B cell (primary cell): ENCODE data around the gene ASH1L. TPM values are rescaled to one million over a fixed set of nuclear protein-coding genes. Genes with fewer than 3 reads are reported as not detected.
"Not testable (repeated sequence)": the region's sequence is repeated elsewhere in the genome, so short reads cannot be mapped to it uniquely, and the experiment has no call there.

Experiments used
- ATAC-seq: fragments of 200-7000 bp; cut with Tn5 transposase; one replicate; pipeline ENCODE4 v1.10.0; 2021; ENCODE audit warnings: low read depth, mild to moderate bottlenecking, moderate number of reproducible peaks, moderate library complexity
- CTCF ChIA-PET: fragments of 350-600 bp; sonication (Branson Sonifier 250); formaldehyde crosslinking; loops from one replicate; lab custom pipeline; 2021; ENCODE audit warnings: antibody characterized with exemption, inconsistent platforms; lab: Charles Lee
- POLR2A ChIA-PET: fragments of 350-600 bp; sonication (Branson Sonifier 250); formaldehyde crosslinking; loops from one replicate; lab custom pipeline; 2021; ENCODE audit warnings: antibody characterized with exemption; lab: Charles Lee
- DNase-seq: peaks from one replicate; pipeline ENCODE4 v3.0.0; 2013
- H2AFZ ChIP-seq: 2 replicates; pipeline ENCODE4 v1.6.1; 2012; ENCODE audit warnings: mild to moderate bottlenecking, low read depth, low read length; ENCODE audit not compliant: insufficient read depth, poor library complexity, severe bottlenecking
- H3K27ac ChIP-seq, 2 donors: 1 replicate in 1 of 2; 2 replicates in 1 of 2; pipeline ENCODE4 v1.5.1; 2012 to 2013; ENCODE audit warnings: low read length in 2 of 2, mild to moderate bottlenecking in 2 of 2, moderate library complexity in 1 of 2
- H3K27me3 ChIP-seq, 4 experiments: fragments of 200-600 bp in 1 of 4; sonication (generic) in 1 of 4; replicated peaks in 1 of 4; 1 replicate in 2 of 4; 2 replicates in 2 of 4; pipeline versions ENCODE4 v1.6.1 to v1.7.0; 2013 to 2016; ENCODE audit warnings: low read length in 3 of 4, mild to moderate bottlenecking in 2 of 4, mixed read lengths in 1 of 4, moderate library complexity in 1 of 4; ENCODE audit not compliant: insufficient read depth in 4 of 4, control insufficient read depth in 3 of 4; ENCODE audit errors: control extremely low read depth in 1 of 4
- H3K36me3 ChIP-seq, 2 experiments: replicated peaks in 1 of 2; 1 replicate in 1 of 2; 2 replicates in 1 of 2; pipeline versions ENCODE4 v1.6.1 to v1.7.1; 2013; ENCODE audit warnings: low read length in 1 of 2; ENCODE audit not compliant: insufficient read depth in 2 of 2, control insufficient read depth in 1 of 2; ENCODE audit errors: control extremely low read depth in 1 of 2, extremely low read depth in 1 of 2
- H3K4me1 ChIP-seq, 2 donors: fragments of 200-600 bp in 1 of 2; sonication (generic) in 1 of 2; 1 replicate in 1 of 2; 2 replicates in 1 of 2; pipeline versions ENCODE4 v1.5.1 to v1.6.1; 2013 to 2017; ENCODE audit warnings: low read length in 2 of 2; ENCODE audit not compliant: control insufficient read depth in 2 of 2, insufficient read depth in 2 of 2
- H3K4me2 ChIP-seq: replicated peaks from 2 replicates; pipeline ENCODE3; 2012; ENCODE audit warnings: mild to moderate bottlenecking, low read depth, low read length; ENCODE audit not compliant: poor library complexity, severe bottlenecking
- H3K4me3 ChIP-seq, 5 experiments: fragments of 200-600 bp in 1 of 5; sonication (generic) in 1 of 5; 1 replicate in 3 of 5; 2 replicates in 2 of 5; pipeline versions ENCODE4 v1.5.1 to v1.7.0; 2011 to 2016; ENCODE audit warnings: low read length in 4 of 5, mild to moderate bottlenecking in 4 of 5, low read depth in 2 of 5, control low read depth in 1 of 5, moderate library complexity in 1 of 5; ENCODE audit not compliant: insufficient read depth in 1 of 5; ENCODE audit errors: control extremely low read depth in 1 of 5, extremely low read depth in 1 of 5
- H3K79me2 ChIP-seq: fragments of 200-600 bp; sonication (generic); one replicate; pipeline ENCODE4 v1.6.0; 2016; ENCODE audit warnings: low read length; ENCODE audit not compliant: control insufficient read depth, insufficient read depth
- H3K9ac ChIP-seq: fragments of 200-600 bp; sonication (generic); 2 replicates; pipeline ENCODE4 v1.6.1; 2017; ENCODE audit warnings: mild to moderate bottlenecking, low read length, moderate library complexity
- H3K9me3 ChIP-seq, 3 donors: one replicate each; pipeline versions ENCODE4 v1.6.1 to v1.7.1; 2013; ENCODE audit warnings: low read length in 2 of 3; ENCODE audit not compliant: control insufficient read depth in 2 of 3, insufficient read depth in 1 of 3; ENCODE audit errors: control extremely low read depth in 1 of 3
- H4K20me1 ChIP-seq: 2 replicates; pipeline ENCODE4 v1.6.0; 2012; ENCODE audit warnings: mild to moderate bottlenecking, low read length; ENCODE audit not compliant: insufficient read depth, control insufficient read depth, poor library complexity, severe bottlenecking
- H3K27ac Mint-ChIP-seq: one replicate; pipeline ENCODE4 v1.8.0; 2021; ENCODE audit warnings: mixed read lengths
- H3K27me3 Mint-ChIP-seq: one replicate; pipeline ENCODE4 v1.8.0; 2021; ENCODE audit warnings: mixed read lengths
- H3K4me1 Mint-ChIP-seq: one replicate; pipeline ENCODE4 v1.8.0; 2021; ENCODE audit warnings: mixed read lengths
- H3K4me3 Mint-ChIP-seq: one replicate; pipeline ENCODE4 v1.8.0; 2021; ENCODE audit warnings: mixed read lengths
- H3K9me3 Mint-ChIP-seq: one replicate; pipeline ENCODE4 v1.8.0; 2022; ENCODE audit warnings: mixed read lengths; ENCODE audit not compliant: insufficient read depth
- EZH2 ChIP-seq: IDR thresholded peaks from 2 replicates; pipeline ENCODE4 v1.6.1; 2012; ENCODE audit warnings: borderline replicate concordance, low read depth, mild to moderate bottlenecking, moderate library complexity, low read length; ENCODE audit not compliant: insufficient read depth, poor library complexity, severe bottlenecking
- WGBS: methylation state at CpG from one replicate; pipeline ENCODE4 v1.1.5; 2013; ENCODE audit warnings: missing lambda C conversion rate; ENCODE audit not compliant: insufficient coverage; 5-methylcytosine and 5-hydroxymethylcytosine counted together
- intact Hi-C: fragments of 100-400 bp; cut with micrococcal nuclease; formaldehyde crosslinking; loops from one replicate; pipeline ENCODE4 v1.10.0; 2022
- polyA plus RNA-seq: library from polyadenylated mRNA; depleted of rRNA; stranded (reverse); fragments of >200 nt; gene quantifications from 2 replicates; pipeline ENCODE4 v1.2.3, GENCODE V29; 2012
- total RNA-seq, 2 donors: library from RNA; stranded (reverse); fragments of 120-200 nt in 1 of 2; gene quantifications; 1 replicate in 1 of 2; 2 replicates in 1 of 2; pipeline versions ENCODE4 v1.2.3 to v1.2.4, GENCODE V29; 2013 to 2022
- TF ChIP-seq, protein P1 (sequence below): fragments of 200-600 bp; IDR thresholded peaks from one replicate; pipeline ENCODE4 v1.8.0; 2022; ENCODE audit warnings: antibody characterized with exemption, mild to moderate bottlenecking

Gene ASH1L
- total and polyA plus RNA-seq, 2 donors (not counting 1 experiment from before 2014, with no cell fraction given), result 17.7 to 124 TPM

DNA sequence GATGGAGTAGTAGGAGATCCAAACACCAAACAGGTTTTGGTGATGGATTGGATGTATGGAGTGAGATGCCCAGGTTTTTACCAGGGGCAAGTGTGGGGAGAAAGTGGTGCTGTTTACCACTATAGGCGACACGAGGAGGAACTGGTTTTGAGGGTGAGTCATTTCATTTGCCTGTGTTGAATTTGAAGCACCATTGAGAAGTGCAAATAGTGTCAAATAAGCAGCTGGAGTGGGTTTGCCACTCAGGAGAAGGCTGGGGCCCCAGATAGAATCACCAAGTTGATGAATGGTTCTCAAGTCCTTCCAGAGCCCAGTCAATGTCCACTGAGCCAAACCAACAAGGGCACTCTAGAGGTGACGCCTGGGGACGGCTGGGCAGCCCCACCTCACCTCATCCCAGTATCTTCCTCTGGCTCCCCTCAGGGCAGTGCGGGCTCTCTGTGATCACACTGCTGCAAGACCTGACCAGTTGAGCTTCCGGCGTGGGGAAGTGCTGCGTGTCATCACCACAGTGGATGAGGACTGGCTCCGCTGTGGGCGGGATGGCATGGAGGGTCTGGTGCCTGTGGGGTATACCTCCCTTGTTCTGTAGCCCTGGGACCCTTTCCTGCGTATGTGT lies 232.5 kb downstream of the ASH1L start:
- no peak for ATAC-seq
- Histone ChIP-seq H3K9me3 (no peaks in the 10 kb centered on the region), H3K36me3 (peaks cover 0 to 16% of the 10 kb centered on the region in 2 experiments), H2AFZ (no peak overlapping the region), H3K9ac (no peak overlapping the region), H4K20me1 (no peaks in the 10 kb centered on the region), H3K4me1 (peaks cover 0 to 3% of the 10 kb centered on the region in 2 donors), H3K4me3 (no peak overlapping the region), H3K79me2 (no peaks in the 10 kb centered on the region), H3K27me3 (no peaks in the 10 kb centered on the region), H3K4me2 (no peak overlapping the region), H3K27ac (no peak overlapping the region)
- TF ChIP-seq EZH2, result no peak
- TF ChIP-seq, protein P1, sequence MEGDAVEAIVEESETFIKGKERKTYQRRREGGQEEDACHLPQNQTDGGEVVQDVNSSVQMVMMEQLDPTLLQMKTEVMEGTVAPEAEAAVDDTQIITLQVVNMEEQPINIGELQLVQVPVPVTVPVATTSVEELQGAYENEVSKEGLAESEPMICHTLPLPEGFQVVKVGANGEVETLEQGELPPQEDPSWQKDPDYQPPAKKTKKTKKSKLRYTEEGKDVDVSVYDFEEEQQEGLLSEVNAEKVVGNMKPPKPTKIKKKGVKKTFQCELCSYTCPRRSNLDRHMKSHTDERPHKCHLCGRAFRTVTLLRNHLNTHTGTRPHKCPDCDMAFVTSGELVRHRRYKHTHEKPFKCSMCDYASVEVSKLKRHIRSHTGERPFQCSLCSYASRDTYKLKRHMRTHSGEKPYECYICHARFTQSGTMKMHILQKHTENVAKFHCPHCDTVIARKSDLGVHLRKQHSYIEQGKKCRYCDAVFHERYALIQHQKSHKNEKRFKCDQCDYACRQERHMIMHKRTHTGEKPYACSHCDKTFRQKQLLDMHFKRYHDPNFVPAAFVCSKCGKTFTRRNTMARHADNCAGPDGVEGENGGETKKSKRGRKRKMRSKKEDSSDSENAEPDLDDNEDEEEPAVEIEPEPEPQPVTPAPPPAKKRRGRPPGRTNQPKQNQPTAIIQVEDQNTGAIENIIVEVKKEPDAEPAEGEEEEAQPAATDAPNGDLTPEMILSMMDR, result no peak
- WGBS, result 91% methylated on average over 7 of the region's 11 CpGs
- Mint-ChIP-seq H3K4me1 (no peaks in the 10 kb centered on the region), H3K9me3 (no peaks in the 10 kb centered on the region), H3K27ac (no peak overlapping the region), H3K4me3 (no peak overlapping the region), H3K27me3 (no peaks in the 10 kb centered on the region)
- ChIA-PET POLR2A (no interaction called here), CTCF (interaction anchor here (0.7 kb wide), 1 partner anchor 82 kb away, joined by 4 read pairs; no protein-coding TSS in a partner anchor)
- intact Hi-C loops, result loop anchor here (10.0 kb wide), 1 partner anchor 1175 kb away; the partner anchor contains the start of gene MEF2D
- no peak for DNase-seq

DNA sequence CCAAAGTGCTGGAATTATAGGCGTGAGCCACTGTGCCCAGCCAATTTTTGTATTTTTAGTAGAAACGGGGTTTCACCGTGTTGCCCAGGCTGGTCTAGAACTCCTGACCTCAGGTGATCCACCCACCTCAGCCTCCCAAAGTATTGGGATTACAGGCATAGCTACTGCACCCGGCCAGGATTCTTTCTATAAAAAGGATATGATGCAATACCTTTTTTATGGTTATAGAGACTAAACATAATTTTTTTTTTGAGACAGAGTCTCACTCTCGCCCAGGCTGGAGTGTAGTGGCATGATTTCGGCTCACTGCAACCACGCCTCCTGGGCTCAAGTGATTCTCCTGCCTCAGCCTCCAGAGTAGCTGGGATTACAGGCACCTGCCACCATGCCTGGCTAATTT lies 233.7 kb downstream of the ASH1L start:
- intact Hi-C loops, result loop anchor here (10.0 kb wide), 1 partner anchor 1176 kb away; the partner anchor contains the start of gene MEF2D
- H4K20me1 ChIP-seq, H3K4me3 Mint-ChIP-seq, H3K9ac ChIP-seq, H3K4me2 ChIP-seq, H3K9me3 Mint-ChIP-seq, H3K4me3 ChIP-seq, H3K9me3 ChIP-seq, H3K27me3 Mint-ChIP-seq, H3K4me1 Mint-ChIP-seq, POLR2A ChIA-PET, H3K27ac ChIP-seq, DNase-seq, H2AFZ ChIP-seq, H3K79me2 ChIP-seq, H3K4me1 ChIP-seq, H3K27me3 ChIP-seq, ATAC-seq, H3K27ac Mint-ChIP-seq: not testable (repeated sequence)
- CTCF ChIA-PET, result interaction anchor here (0.7 to 2.1 kb wide), 4 partner anchors 78 to 1006 kb away, joined by 3 to 9 read pairs (median 4); partner anchors contain the start of genes MTX1 and THBS3
- 100% methylated on average over 6 of the region's 7 CpGs for WGBS
- H3K36me3 ChIP-seq, result peaks cover 0 to 16% of the 10 kb centered on the region in 2 experiments
